ENCODE data around the gene PIK3R2.

DNA sequence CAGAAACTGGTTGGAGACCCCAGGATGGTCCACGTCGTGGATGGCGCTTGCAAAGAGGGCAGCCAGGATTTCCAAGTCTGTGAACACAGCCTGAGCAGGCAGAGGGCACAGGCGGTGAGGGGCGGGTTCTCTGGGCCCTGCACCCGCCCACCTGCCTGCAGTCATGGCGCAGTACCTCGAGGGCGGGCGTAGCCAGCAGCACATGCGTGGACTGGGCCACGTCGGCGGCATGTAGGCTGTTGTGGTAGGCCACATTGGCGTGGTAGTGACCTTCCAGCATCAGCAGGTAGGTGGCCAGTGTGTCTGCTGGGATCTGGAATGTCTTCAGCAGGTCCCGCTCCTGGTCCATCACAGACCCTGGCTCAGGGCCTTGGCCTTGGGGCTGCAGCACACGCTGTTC, 65.2 kb downstream of the PIK3R2 start:
- no peak for TF ChIP-seq EZH2phosphoT487 (conservative IDR thresholded peaks at IDR 0.05; ENCODE audit: low read length)
- TF ChIP-seq, protein P1, sequence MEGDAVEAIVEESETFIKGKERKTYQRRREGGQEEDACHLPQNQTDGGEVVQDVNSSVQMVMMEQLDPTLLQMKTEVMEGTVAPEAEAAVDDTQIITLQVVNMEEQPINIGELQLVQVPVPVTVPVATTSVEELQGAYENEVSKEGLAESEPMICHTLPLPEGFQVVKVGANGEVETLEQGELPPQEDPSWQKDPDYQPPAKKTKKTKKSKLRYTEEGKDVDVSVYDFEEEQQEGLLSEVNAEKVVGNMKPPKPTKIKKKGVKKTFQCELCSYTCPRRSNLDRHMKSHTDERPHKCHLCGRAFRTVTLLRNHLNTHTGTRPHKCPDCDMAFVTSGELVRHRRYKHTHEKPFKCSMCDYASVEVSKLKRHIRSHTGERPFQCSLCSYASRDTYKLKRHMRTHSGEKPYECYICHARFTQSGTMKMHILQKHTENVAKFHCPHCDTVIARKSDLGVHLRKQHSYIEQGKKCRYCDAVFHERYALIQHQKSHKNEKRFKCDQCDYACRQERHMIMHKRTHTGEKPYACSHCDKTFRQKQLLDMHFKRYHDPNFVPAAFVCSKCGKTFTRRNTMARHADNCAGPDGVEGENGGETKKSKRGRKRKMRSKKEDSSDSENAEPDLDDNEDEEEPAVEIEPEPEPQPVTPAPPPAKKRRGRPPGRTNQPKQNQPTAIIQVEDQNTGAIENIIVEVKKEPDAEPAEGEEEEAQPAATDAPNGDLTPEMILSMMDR (IDR thresholded peaks at IDR 0.05; ENCODE audit: insufficient read depth, low read length, poor library complexity, severe bottlenecking): no peak

Data from SU-DHL-6 (cell line).